Measurements from ENCODE around the gene PTPN3.

DNA sequence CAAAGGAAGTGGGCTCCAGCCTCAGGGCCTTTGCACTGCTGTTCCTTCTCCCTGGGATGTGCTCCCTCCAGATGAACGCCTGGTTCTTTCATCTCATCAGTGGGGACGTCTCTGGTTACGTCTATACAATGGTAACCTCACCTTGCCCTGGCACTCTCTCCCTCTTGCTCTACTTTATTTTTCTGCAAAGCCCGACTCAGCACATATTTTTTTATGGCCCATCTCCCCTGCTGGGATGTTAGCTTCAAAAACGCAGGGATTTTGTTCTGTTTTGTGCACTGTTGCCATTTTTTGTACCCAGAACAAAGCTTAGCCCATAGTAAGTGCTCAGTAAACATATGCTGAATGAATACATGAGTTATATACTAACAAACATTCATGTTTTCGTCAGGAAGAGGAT is 37.5 kb downstream of the PTPN3 start:
- TF ChIP-seq, protein P1, sequence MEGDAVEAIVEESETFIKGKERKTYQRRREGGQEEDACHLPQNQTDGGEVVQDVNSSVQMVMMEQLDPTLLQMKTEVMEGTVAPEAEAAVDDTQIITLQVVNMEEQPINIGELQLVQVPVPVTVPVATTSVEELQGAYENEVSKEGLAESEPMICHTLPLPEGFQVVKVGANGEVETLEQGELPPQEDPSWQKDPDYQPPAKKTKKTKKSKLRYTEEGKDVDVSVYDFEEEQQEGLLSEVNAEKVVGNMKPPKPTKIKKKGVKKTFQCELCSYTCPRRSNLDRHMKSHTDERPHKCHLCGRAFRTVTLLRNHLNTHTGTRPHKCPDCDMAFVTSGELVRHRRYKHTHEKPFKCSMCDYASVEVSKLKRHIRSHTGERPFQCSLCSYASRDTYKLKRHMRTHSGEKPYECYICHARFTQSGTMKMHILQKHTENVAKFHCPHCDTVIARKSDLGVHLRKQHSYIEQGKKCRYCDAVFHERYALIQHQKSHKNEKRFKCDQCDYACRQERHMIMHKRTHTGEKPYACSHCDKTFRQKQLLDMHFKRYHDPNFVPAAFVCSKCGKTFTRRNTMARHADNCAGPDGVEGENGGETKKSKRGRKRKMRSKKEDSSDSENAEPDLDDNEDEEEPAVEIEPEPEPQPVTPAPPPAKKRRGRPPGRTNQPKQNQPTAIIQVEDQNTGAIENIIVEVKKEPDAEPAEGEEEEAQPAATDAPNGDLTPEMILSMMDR (IDR thresholded peaks at IDR 0.05; ENCODE audit: insufficient read depth, low read length, poor library complexity, severe bottlenecking): no peak
- no peak for TF ChIP-seq EZH2phosphoT487 (conservative IDR thresholded peaks at IDR 0.05; ENCODE audit: low read length)

All from SU-DHL-6 (cell line).